HEK293T (cell line): ENCODE measurements around the gene OR13C3.

Experiments
- BHLHE40 ChIP-seq: fragments of 450-650 bp; IDR thresholded peaks from 2 replicates; pipeline ENCODE4 v1.6.1; 2016; ENCODE audit warnings: mild to moderate bottlenecking, moderate library complexity, borderline replicate concordance
- ELF4 ChIP-seq: fragments of 450-650 bp; IDR thresholded peaks from 2 replicates; pipeline ENCODE4 v1.6.1; 2017; ENCODE audit warnings: antibody characterized with exemption
- FOXA1 ChIP-seq: fragments of 450-650 bp; IDR thresholded peaks from 2 replicates; pipeline ENCODE4 v1.6.1; 2016; ENCODE audit warnings: mild to moderate bottlenecking
- FOXK2 ChIP-seq: fragments of 450-650 bp; IDR thresholded peaks from 2 replicates; pipeline ENCODE4 v1.6.1; 2016; ENCODE audit warnings: mild to moderate bottlenecking
- L3MBTL2 ChIP-seq: fragments of 450-650 bp; conservative IDR thresholded peaks from 2 replicates; pipeline ENCODE4 v1.6.1; 2016; ENCODE audit warnings: mild to moderate bottlenecking
- PKNOX1 ChIP-seq: fragments of 450-650 bp; IDR thresholded peaks from 2 replicates; pipeline ENCODE4 v1.6.1; 2016
- SP1 ChIP-seq: fragments of 450-650 bp; IDR thresholded peaks from 2 replicates; pipeline ENCODE4 v1.6.1; 2017
- SUZ12 ChIP-seq: fragments of 450-650 bp; IDR thresholded peaks from 2 replicates; pipeline ENCODE4 v1.6.1; 2016; ENCODE audit warnings: mild to moderate bottlenecking
- TARDBP ChIP-seq: fragments of 450-650 bp; IDR thresholded peaks from 2 replicates; pipeline ENCODE4 v1.6.1; 2016

- TF ChIP-seq FOXA1, result no peak
- TF ChIP-seq SP1, result no peak
- TF ChIP-seq PKNOX1, result no peak
- no peak for TF ChIP-seq ELF4
- no peak for TF ChIP-seq TARDBP
- no peak for TF ChIP-seq SUZ12
- TF ChIP-seq BHLHE40, result no peak
- TF ChIP-seq FOXK2, result no peak
- no peak for TF ChIP-seq L3MBTL2
Observed at GRCh38 chr9:104544644-104545043, 8.0 kb upstream of the OR13C3 start.
